Heart left ventricle (tissue), 13 donors: ENCODE data around the gene DGKG.

Experiments used
- POLR2A ChIP-seq, 2 donors: fragments of 450-650 bp; IDR thresholded peaks; one replicate each; pipeline ENCODE4 v1.6.1; 2017; ENCODE audit warnings: antibody characterized with exemption in 2 of 2, mild to moderate bottlenecking in 2 of 2, moderate library complexity in 2 of 2
- TF ChIP-seq, protein P1 (sequence below), 12 donors: fragments of 200-600 bp; sonication (generic) in 4 of 12; IDR thresholded peaks; one replicate each; pipeline versions ENCODE4 v1.5.0 to v1.8.0; 2018 to 2022; ENCODE audit warnings: antibody characterized with exemption in 12 of 12, mild to moderate bottlenecking in 5 of 12
- donor health status: ischemic (EF 13 %, LVEDD 7.1; RV severe dilation, severe dysfunction).
- donor health status: DM: no; HTN: yes; CAD: no.
- donor health status: DM: no; HTN: no; CAD: no.
- donor health status: ischemic (EF 25% LVEDD 6.9; RV normal size, moderate dysfunction).
- donor health status: ischemic (EF 25% LVEDD 5.7; RV mildly dilated, moderate dysfunction).
- donor health status: ischemic (EF 35%, LVEDD 5.7; RV mildly dilated, moderate dysfunction).
- donor health status: nonischemic (EF 11% LVEDD 7.7; RV severe dilation, severe dysfunction).
- donor health status: DM: yes; HTN: yes; CAD: no.
- donor health status: PGD.
- donor health status: ischemic (EF 29% LVEDD 5.4; RV normal size, mild dysfunction).
- donor health status: nonischemic (EF 23%, LVEDD 6.1; RV moderate dilation, normal function).

GRCh38 chr3:186219211-186219638 lies 142.8 kb downstream of the DGKG start:
- TF ChIP-seq POLR2A (IDR thresholded peaks at IDR 0.05), result no peak
- TF ChIP-seq, protein P1, sequence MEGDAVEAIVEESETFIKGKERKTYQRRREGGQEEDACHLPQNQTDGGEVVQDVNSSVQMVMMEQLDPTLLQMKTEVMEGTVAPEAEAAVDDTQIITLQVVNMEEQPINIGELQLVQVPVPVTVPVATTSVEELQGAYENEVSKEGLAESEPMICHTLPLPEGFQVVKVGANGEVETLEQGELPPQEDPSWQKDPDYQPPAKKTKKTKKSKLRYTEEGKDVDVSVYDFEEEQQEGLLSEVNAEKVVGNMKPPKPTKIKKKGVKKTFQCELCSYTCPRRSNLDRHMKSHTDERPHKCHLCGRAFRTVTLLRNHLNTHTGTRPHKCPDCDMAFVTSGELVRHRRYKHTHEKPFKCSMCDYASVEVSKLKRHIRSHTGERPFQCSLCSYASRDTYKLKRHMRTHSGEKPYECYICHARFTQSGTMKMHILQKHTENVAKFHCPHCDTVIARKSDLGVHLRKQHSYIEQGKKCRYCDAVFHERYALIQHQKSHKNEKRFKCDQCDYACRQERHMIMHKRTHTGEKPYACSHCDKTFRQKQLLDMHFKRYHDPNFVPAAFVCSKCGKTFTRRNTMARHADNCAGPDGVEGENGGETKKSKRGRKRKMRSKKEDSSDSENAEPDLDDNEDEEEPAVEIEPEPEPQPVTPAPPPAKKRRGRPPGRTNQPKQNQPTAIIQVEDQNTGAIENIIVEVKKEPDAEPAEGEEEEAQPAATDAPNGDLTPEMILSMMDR (IDR thresholded peaks at IDR 0.05), result peak in 7 of 12 donors; percentile 8 to 41 (median 18)
